Gastrocnemius medialis (tissue), 4 donors: ENCODE results near the gene SURF4.

Experiments
- CTCF ChIP-seq, 5 experiments: fragments of 450-650 bp in 3 of 5; fragments of 200-600 bp in 2 of 5; sonication (generic) in 2 of 5; IDR thresholded peaks in 4 of 5; conservative IDR thresholded peaks in 1 of 5; 1 replicate in 4 of 5; 2 replicates in 1 of 5; pipeline ENCODE4 v1.5.1; 2016 to 2019; ENCODE audit warnings: antibody characterized with exemption in 5 of 5, mild to moderate bottlenecking in 3 of 5, moderate library complexity in 3 of 5
- POLR2A ChIP-seq, 2 donors: fragments of 450-650 bp; IDR thresholded peaks; one replicate each; pipeline ENCODE4 v1.6.1; 2017; ENCODE audit warnings: antibody characterized with exemption in 2 of 2, mild to moderate bottlenecking in 2 of 2, moderate library complexity in 2 of 2

- TF ChIP-seq CTCF (IDR thresholded peaks at IDR 0.05 in 4 of 5, conservative IDR thresholded peaks at IDR 0.05 in 1 of 5) (no peak), POLR2A (IDR thresholded peaks at IDR 0.05) (no peak)
Observed at GRCh38 chr9:133420392-133420827, 44.5 kb upstream of the SURF4 start.
